Measurements from ENCODE around the gene PPP1R36. TPM values are rescaled to one million over a fixed set of nuclear protein-coding genes. Genes with fewer than 3 reads are reported as not detected.

Gene PPP1R36
- total RNA-seq, 4 donors from 2014 or later, result 0.84 to 2.0 (median 1.3) TPM

GRCh38 chr14:64508215-64508776 is 41.5 kb upstream of the PPP1R36 start:
- intact Hi-C loops (cut with DNase I; ENCODE audit: low total_unique reads), result no loop called here
- TF ChIP-seq CTCF (IDR thresholded peaks at IDR 0.05), result no peak
- TF ChIP-seq POLR2A (IDR thresholded peaks at IDR 0.05), result no peak
- DNase-seq (ENCODE audit: low spot score in 2 of 2), result no peak
- 14 to 45% methylated on average over 1 of the region's 1 CpG for WGBS, 2 donors
- no peak overlapping the region for H3K4me3 ChIP-seq (ENCODE audit: low read depth, poor library complexity, severe bottlenecking)

GRCh38 chr14:64509036-64509435 is 40.7 kb upstream of the PPP1R36 start:
- H3K4me3 ChIP-seq (ENCODE audit: low read depth, poor library complexity, severe bottlenecking), result no peak overlapping the region
- DNase-seq (ENCODE audit: low spot score in 2 of 2), result no peak
- WGBS, 2 donors, result 71 to 75% methylated on average over 8 of the region's 8 CpGs
- intact Hi-C loops (cut with DNase I; ENCODE audit: low total_unique reads), result no loop called here
- TF ChIP-seq POLR2A (IDR thresholded peaks at IDR 0.05) (no peak), CTCF (IDR thresholded peaks at IDR 0.05) (no peak)

- DNase-seq (ENCODE audit: low spot score in 2 of 2), result peak; percentile 64 to 91
- 19 to 20% methylated on average over 4 of the region's 4 CpGs for WGBS, 2 donors
- intact Hi-C loops (cut with DNase I; ENCODE audit: low total_unique reads), result no loop called here
- no peak overlapping the region for H3K4me3 ChIP-seq (ENCODE audit: low read depth, poor library complexity, severe bottlenecking)
- TF ChIP-seq CTCF (IDR thresholded peaks at IDR 0.05) (no peak), POLR2A (IDR thresholded peaks at IDR 0.05) (no peak)
Measured at GRCh38 chr14:64510825-64511671, 38.7 kb upstream of the PPP1R36 start.

GRCh38 chr14:64513271-64513670 is 36.5 kb upstream of the PPP1R36 start:
- 90% methylated on average over 2 of the region's 2 CpGs for WGBS, 2 donors
- TF ChIP-seq CTCF (IDR thresholded peaks at IDR 0.05), result no peak
- TF ChIP-seq POLR2A (IDR thresholded peaks at IDR 0.05), result no peak
- intact Hi-C loops (cut with DNase I; ENCODE audit: low total_unique reads), result no loop called here

GRCh38 chr14:64515053-64515452 is 34.7 kb upstream of the PPP1R36 start:
- 21 to 32% methylated on average over 1 of the region's 1 CpG for WGBS, 2 donors
- H3K4me3 ChIP-seq (ENCODE audit: low read depth, poor library complexity, severe bottlenecking), result no peak overlapping the region
- no peak for DNase-seq (ENCODE audit: low spot score in 2 of 2)
- intact Hi-C loops (cut with DNase I; ENCODE audit: low total_unique reads), result no loop called here
- TF ChIP-seq CTCF (IDR thresholded peaks at IDR 0.05) (no peak), POLR2A (IDR thresholded peaks at IDR 0.05) (no peak)

More at GRCh38 chr14:64513271-64513670, 36.5 kb upstream of the PPP1R36 start:
- no peak for DNase-seq (ENCODE audit: low spot score in 2 of 2)
- H3K4me3 ChIP-seq (ENCODE audit: low read depth, poor library complexity, severe bottlenecking), result no peak overlapping the region

All from lower leg skin (tissue), 4 donors.